ENCODE measurements around the gene SORCS2. TPM values are rescaled to one million over a fixed set of nuclear protein-coding genes. Genes with fewer than 3 reads are reported as not detected.

SORCS2 gene
- total RNA-seq, 8 experiments from 2014 or later, result 1.8 to 14.0 (median 5.3) TPM

- H3K4me3 ChIP-seq, result no peak overlapping the region
- no peak for ATAC-seq (replicated peaks in 6 of 8)
- 46 to 100% (median 88%) methylated on average over 1 to 2 of the region's 2 CpGs for WGBS, 10 experiments
- in situ Hi-C loops (cut with MboI; ENCODE audit: low pct_unique_long_range_greater_than_20kb in 2 of 9, low sequenced_read_pairs in 9 of 9, unreplicated experiment in 9 of 9), result no loop called here
- no peak overlapping the region for H3K27ac ChIP-seq
- no peaks in the 10 kb centered on the region for H3K4me1 ChIP-seq (replicated peaks in 1 of 2)
Observed at GRCh38 chr4:7790023-7790422, 597.7 kb downstream of the SORCS2 start.

- in situ Hi-C loops (cut with MboI; ENCODE audit: low pct_unique_long_range_greater_than_20kb in 2 of 9, low sequenced_read_pairs in 9 of 9, unreplicated experiment in 9 of 9), result no loop called here
- H3K27ac ChIP-seq, result no peak overlapping the region
- no peak for ATAC-seq (replicated peaks in 6 of 8)
- no peaks in the 10 kb centered on the region for H3K4me1 ChIP-seq (replicated peaks in 1 of 2)
- WGBS, 10 experiments, result 50 to 80% (median 60%) methylated on average over 1 to 2 of the region's 2 CpGs; no CpG with 5 or more reads in 5 of the 10 experiments
- H3K4me3 ChIP-seq, result no peak overlapping the region
Observed at GRCh38 chr4:7790999-7791398, 598.7 kb downstream of the SORCS2 start.

Other genes with a start within 250 kb of the SORCS2 start
- 10 to 100 TPM; 11.2 to 19.8 (median 13.7) TPM for gene TADA2B, start 149.2 kb upstream of the SORCS2 start, total RNA-seq
- 10 to 100 TPM; 14.3 to 75.1 (median 20.3) TPM for gene GRPEL1, start 124.5 kb upstream of the SORCS2 start, total RNA-seq
- under 1 TPM in 7 of 8 experiments, not detected in 1; 0.08 to 0.72 (median 0.31) TPM for gene PSAPL1, start 242.4 kb downstream of the SORCS2 start, total RNA-seq

All from motor neuron (in vitro differentiated cells).